Activated CD4-positive, alpha-beta T cell treated with anti-CD3 and anti-CD28 coated beads for 24 hours (primary cell): ENCODE results near the gene NACC2.

Experiments
- DNase-seq, 2 donors: peaks; one replicate each; pipeline ENCODE4 v3.0.0-alpha.2; 2020; ENCODE audit warnings: low read depth in 2 of 2

The NACC2 gene

GRCh38 chr9:136023410-136024225 is 71.5 kb downstream of the NACC2 start:
- DNase-seq: no peak

GRCh38 chr9:136022731-136023409 is 72.2 kb downstream of the NACC2 start:
- DNase-seq: no peak

GRCh38 chr9:136021872-136022681 is 73.0 kb downstream of the NACC2 start:
- no peak for DNase-seq

GRCh38 chr9:136021171-136021871 is 73.8 kb downstream of the NACC2 start:
- no peak for DNase-seq

- no peak for DNase-seq
Observed at GRCh38 chr9:136020671-136021070, 74.4 kb downstream of the NACC2 start.

- no peak for DNase-seq
Observed at GRCh38 chr9:136020206-136020605, 74.9 kb downstream of the NACC2 start.

GRCh38 chr9:136019681-136020060 is 75.4 kb downstream of the NACC2 start:
- no peak for DNase-seq

GRCh38 chr9:136019041-136019680 is 75.9 kb downstream of the NACC2 start:
- DNase-seq: no peak

- DNase-seq: no peak
Observed at GRCh38 chr9:136018257-136019031, 76.6 kb downstream of the NACC2 start.

- no peak for DNase-seq
Observed at GRCh38 chr9:136017289-136018190, 77.5 kb downstream of the NACC2 start.

- DNase-seq: no peak
Observed at GRCh38 chr9:136016572-136017288, 78.4 kb downstream of the NACC2 start.

GRCh38 chr9:136015656-136016571 is 79.2 kb downstream of the NACC2 start:
- DNase-seq: no peak

- DNase-seq: no peak
Observed at GRCh38 chr9:136014924-136015633, 80.0 kb downstream of the NACC2 start.

GRCh38 chr9:136014147-136014923 is 80.8 kb downstream of the NACC2 start:
- DNase-seq: no peak

- no peak for DNase-seq
Observed at GRCh38 chr9:136013524-136014034, 81.5 kb downstream of the NACC2 start.

- DNase-seq: no peak
Observed at GRCh38 chr9:136013116-136013515, 82.0 kb downstream of the NACC2 start.
